K562 (cell line): ENCODE data around the gene KAT14. TPM values are rescaled to one million over a fixed set of nuclear protein-coding genes. Genes with fewer than 3 reads are reported as not detected.

Source experiments
- ATAC-seq: fragments of 200-7000 bp; cut with Tn5 transposase; 3 replicates; pipeline ENCODE4 v1.9.1; 2020; ENCODE audit warnings: moderate library complexity
- BruUV-seq: library from RNA; stranded (reverse); fragments of 400-500 nt; replicated peaks from 2 replicates; lab custom pipeline; 2021; lab: Mats Ljungman, UMichigan
- CTCF ChIA-PET: fragments of 300-600 bp; formaldehyde crosslinking; extraction: SDS; loops from one replicate; lab custom pipeline; 2021; ENCODE audit warnings: low intra/inter-chr PET ratio; lab: Yijun Ruan, JAX
- POLR2A ChIA-PET: fragments of 300-600, 350-650 bp; sonication (Branson Sonifier 250); formaldehyde crosslinking; extraction: SDS; loops from one replicate; lab custom pipeline; 2021; ENCODE audit warnings: antibody characterized with exemption, inconsistent platforms; lab: Yijun Ruan, JAX
- DNase-seq, 4 experiments: peaks; one replicate each; pipeline versions ENCODE4 v3.0.0 to v3.0.0-alpha.2; 2011 to 2018; ENCODE audit warnings: low spot score in 3 of 4, mixed read lengths in 3 of 4; ENCODE audit errors: extremely low read depth in 1 of 4
- FAIRE-seq: peaks from 2 replicates; lab custom pipeline; 2011; peaks lifted over from hg19 to GRCh38; lab: Jason Lieb, UNC
- H2AFZ ChIP-seq: 2 replicates; pipeline ENCODE4 v1.6.0; 2011; ENCODE audit warnings: low read depth, low read length, control low read depth, inconsistent platforms
- H3K27ac ChIP-seq: fragments of 200-600 bp; 3 replicates; pipeline ENCODE4 v1.8.0; 2011; ENCODE audit warnings: low read depth, mild to moderate bottlenecking, control low read depth, inconsistent platforms, low read length, moderate library complexity, mixed read lengths; ENCODE audit errors: extremely low read depth
- H3K27me3 ChIP-seq, 2 experiments: fragments of 300-600 bp in 1 of 2; 2 replicates in 1 of 2; 3 replicates in 1 of 2; pipeline versions ENCODE4 v1.6.0 to v1.8.0; 2011; ENCODE audit warnings: inconsistent platforms in 2 of 2, low read length in 2 of 2, mild to moderate bottlenecking in 1 of 2, mixed read lengths in 1 of 2, moderate library complexity in 1 of 2; ENCODE audit not compliant: control insufficient read depth in 2 of 2, insufficient read depth in 2 of 2
- H3K36me3 ChIP-seq: fragments of 300-600 bp; 3 replicates; pipeline ENCODE4 v1.8.0; 2011; ENCODE audit warnings: mild to moderate bottlenecking, low read length, inconsistent platforms; ENCODE audit not compliant: control insufficient read depth, insufficient read depth
- H3K4me1 ChIP-seq, 2 experiments: fragments of 200-600 bp in 1 of 2; replicated peaks in 1 of 2; 2 replicates in 1 of 2; 3 replicates in 1 of 2; pipeline versions ENCODE4 v1.5.1 to v1.8.0; 2011; ENCODE audit warnings: inconsistent platforms in 2 of 2, low read length in 2 of 2, mild to moderate bottlenecking in 1 of 2, mixed read lengths in 1 of 2, moderate library complexity in 1 of 2; ENCODE audit not compliant: control insufficient read depth in 2 of 2, insufficient read depth in 2 of 2
- H3K4me2 ChIP-seq: 2 replicates; pipeline ENCODE4 v1.6.1; 2011; ENCODE audit warnings: low read length, control low read depth, inconsistent platforms, mixed read lengths; ENCODE audit not compliant: insufficient read depth
- H3K4me3 ChIP-seq: fragments of 200-600 bp; sonication (generic), shearing (Covaris generic); 2 replicates; pipeline ENCODE4 v1.5.1; 2016; ENCODE audit warnings: control low read depth, inconsistent platforms
- H3K79me2 ChIP-seq: fragments of 200-600 bp; 3 replicates; pipeline ENCODE4 v1.8.0; 2011; ENCODE audit warnings: low read length, inconsistent platforms; ENCODE audit not compliant: control insufficient read depth, insufficient read depth
- H3K9ac ChIP-seq, 2 experiments: 2 replicates each; pipeline versions ENCODE4 v1.6.0 to v1.6.1; 2011; ENCODE audit warnings: low read depth in 2 of 2, low read length in 2 of 2, control low read depth in 1 of 2, inconsistent platforms in 1 of 2, mild to moderate bottlenecking in 1 of 2, mixed read lengths in 1 of 2; ENCODE audit not compliant: insufficient read depth in 1 of 2
- H3K9me1 ChIP-seq: one replicate; pipeline ENCODE4 v1.6.0; 2011; ENCODE audit warnings: inconsistent platforms, mild to moderate bottlenecking, low read length, moderate library complexity; ENCODE audit not compliant: control insufficient read depth, insufficient read depth
- H3K9me3 ChIP-seq: replicated peaks from 2 replicates; pipeline ENCODE4 v1.5.1; 2011; ENCODE audit warnings: low read depth, low read length, inconsistent platforms; ENCODE audit not compliant: control insufficient read depth, insufficient read depth
- H4K20me1 ChIP-seq: replicated peaks from 2 replicates; pipeline ENCODE4 v1.6.1; 2011; ENCODE audit warnings: low read length, inconsistent platforms, mixed read lengths; ENCODE audit not compliant: control insufficient read depth, insufficient read depth
- AFF1 ChIP-seq, 2 experiments: fragments of 450-650 bp; IDR thresholded peaks; 2 replicates each; pipeline ENCODE4 v1.6.1; 2018; ENCODE audit warnings: mild to moderate bottlenecking in 2 of 2, low read depth in 1 of 2; ENCODE audit not compliant: partially characterized antibody in 2 of 2
- CHD7 ChIP-seq: fragments of 200-600 bp; sonication (generic); IDR thresholded peaks from one replicate; pipeline ENCODE4 v1.6.1; 2012; ENCODE audit warnings: mild to moderate bottlenecking, low read depth, low read length, inconsistent platforms
- DPF2 ChIP-seq: fragments of 450-650 bp; IDR thresholded peaks from 2 replicates; pipeline ENCODE4 v1.6.1; 2016
- FOXA3 ChIP-seq, 2 experiments: fragments of 450-650 bp in 1 of 2; sonication (generic) in 1 of 2; formaldehyde crosslinking; IDR thresholded peaks in 1 of 2; conservative IDR thresholded peaks in 1 of 2; 2 replicates each; pipeline versions ENCODE4 v1.4.0 to v1.8.0; 2020 to 2022; ENCODE audit warnings: mild to moderate bottlenecking in 2 of 2, missing genetic modification reagents in 1 of 2
- MCM5 ChIP-seq: fragments of 450-650 bp; IDR thresholded peaks from 2 replicates; pipeline ENCODE4 v1.6.1; 2016; ENCODE audit warnings: low read depth
- NONO ChIP-seq, 2 experiments: fragments of 200-400 bp in 1 of 2; fragments of 450-650 bp in 1 of 2; formaldehyde crosslinking in 1 of 2; IDR thresholded peaks; 2 replicates each; pipeline ENCODE4 v1.6.1; 2017; ENCODE audit warnings: low read depth in 2 of 2, mild to moderate bottlenecking in 2 of 2, moderate library complexity in 2 of 2, low read length in 1 of 2
- THRAP3 ChIP-seq: fragments of 450-650 bp; IDR thresholded peaks from 2 replicates; pipeline ENCODE4 v1.6.1; 2016; ENCODE audit warnings: mild to moderate bottlenecking, inconsistent platforms, borderline replicate concordance
- WGBS: fragments of 100-300 bp; shearing (Covaris generic); methylation state at CpG from one replicate; pipeline ENCODE4 v1.1.6; 2016; ENCODE audit warnings: low coverage, mixed read lengths; ENCODE audit not compliant: insufficient coverage; ENCODE audit errors: missing lambda C conversion rate; 5-methylcytosine and 5-hydroxymethylcytosine counted together
- in situ Hi-C: fragments of 300-500 bp; cut with MboI; formaldehyde crosslinking; loops from 4 replicates; pipeline ENCODE4 v1.15.0; 2018; ENCODE audit warnings: inconsistent platforms, mixed read lengths
- intact Hi-C: fragments of 100-400 bp; cut with micrococcal nuclease; formaldehyde crosslinking; loops from 2 replicates; pipeline ENCODE4 v1.14.2; 2022
- polyA plus RNA-seq, 8 experiments: library from polyadenylated mRNA; depleted of rRNA in 4 of 8; stranded (reverse) in 5 of 8; unstranded in 3 of 8; fragments of >200 nt; fragmentation: Nextera tagmentation in 2 of 8; fragmentation: Illumina TruSeq in 1 of 8; extraction: Ambion mirVana in 2 of 8; extraction: Trizol in 1 of 8; gene quantifications; 2 replicates each; pipeline versions ENCODE4 v1.2.1 to v1.2.3, GENCODE V29; 2011 to 2014; ENCODE audit warnings: inconsistent platforms in 1 of 8, missing spikeins in 1 of 8
- total RNA-seq, 7 experiments: library from RNA; depleted of rRNA in 6 of 7; stranded (reverse); fragments of >200 nt in 6 of 7; fragmentation: Illumina TruSeq in 2 of 7; extraction: Trizol in 2 of 7; gene quantifications; 2 replicates each; pipeline versions ENCODE4 v1.2.1 to v1.2.3, GENCODE V29; 2011 to 2021; ENCODE audit warnings: low replicate concordance in 1 of 7

Gene KAT14
- total and polyA plus RNA-seq, 9 of the 15 experiments (the other 6 are each of a cell fraction or from before 2014, with no cell fraction given): 1.7 to 7.2 (median 5.6) TPM

- no peak for ATAC-seq
- TF ChIP-seq CHD7: no peak
- no peak for TF ChIP-seq NONO (IDR thresholded peaks at IDR 0.05; ENCODE audit: low read depth in 2 of 2, low read length in 1 of 2)
- no peak for TF ChIP-seq MCM5
- no peak for TF ChIP-seq AFF1 (IDR thresholded peaks at IDR 0.05; ENCODE audit: low read depth in 1 of 2, partially characterized antibody in 2 of 2)
- no peak for TF ChIP-seq DPF2
- no peak for TF ChIP-seq FOXA3 (CRISPR knock-in tag; conservative IDR thresholded peaks at IDR 0.05 in 1 of 2, IDR thresholded peaks at IDR 0.05 in 1 of 2)
- no peak for TF ChIP-seq THRAP3
These were observed 58.3 kb downstream of the KAT14 start for GRCh38 chr20:18195931-18196330.

More at GRCh38 chr20:18195931-18196330, 58.3 kb downstream of the KAT14 start:
- DNase-seq (no peak), FAIRE-seq (no peak)
- H3K9ac ChIP-seq: no peak overlapping the region
- POLR2A ChIA-PET: interaction anchor here (0.6 kb wide), 1 partner anchor 100 kb away, joined by 3 read pairs; no protein-coding TSS in a partner anchor
- 15% methylated on average over 3 of the region's 3 CpGs for WGBS
- no TSS peak for BruUV-seq
- no peaks in the 10 kb centered on the region for H3K36me3 ChIP-seq
- H3K27ac ChIP-seq: no peak overlapping the region
- H4K20me1 ChIP-seq: no peaks in the 10 kb centered on the region
- no peak overlapping the region for H3K4me3 ChIP-seq
- 0 out of 5 replicates have a peak, but pooled peaks cover 0 to 4% of the 10 kb centered on the region in 2 experiments for H3K27me3 ChIP-seq
- no peaks in the 10 kb centered on the region for H3K79me2 ChIP-seq
- no peaks in the 10 kb centered on the region for H3K9me3 ChIP-seq
- H3K4me1 ChIP-seq: no peaks in the 10 kb centered on the region
- no peaks in the 10 kb centered on the region for H3K9me1 ChIP-seq
- CTCF ChIA-PET: no interaction called here
- H2AFZ ChIP-seq: no peak overlapping the region
- in situ Hi-C loops (no loop called here), intact Hi-C loops (no loop called here)
- H3K4me2 ChIP-seq: no peak overlapping the region
